ENCODE results near the gene PARP3.

The PARP3 gene

DNA sequence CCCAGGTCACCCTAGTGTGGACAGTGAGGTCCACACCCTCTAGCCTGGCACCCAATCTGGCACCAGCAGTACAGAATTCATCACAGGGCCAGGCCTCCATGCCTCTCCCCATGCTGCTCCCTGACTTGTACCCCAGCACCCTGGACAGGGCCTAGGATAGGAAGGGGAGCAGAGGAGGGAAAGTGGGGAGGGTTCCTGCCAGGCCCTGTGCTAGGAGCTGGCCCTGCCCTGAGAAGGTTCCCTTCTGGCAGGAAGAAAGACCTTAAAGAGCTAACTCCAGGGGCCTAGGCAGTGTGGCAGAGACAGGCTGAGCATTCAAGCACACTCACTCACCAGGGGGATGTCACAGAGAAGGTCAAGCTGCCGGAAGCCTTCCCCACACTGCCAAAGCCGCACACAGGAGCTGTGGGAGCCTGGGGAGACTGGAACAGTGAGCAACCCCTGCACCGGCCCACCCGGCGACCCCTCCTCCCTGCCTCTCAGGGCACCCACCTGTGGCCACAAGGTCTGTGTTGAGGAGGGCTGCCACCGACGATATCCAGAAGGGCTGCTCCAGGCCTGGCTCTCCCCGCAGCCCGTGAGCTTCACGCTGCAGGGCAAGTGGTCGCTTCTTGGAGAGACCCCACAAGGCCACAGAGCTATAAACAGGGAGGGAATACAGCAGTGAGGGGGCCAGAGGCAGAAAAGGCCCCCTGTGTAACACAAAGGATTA lies 7.9 kb upstream of the PARP3 start:
- no peak for DNase-seq

- DNase-seq, result no peak
These were observed 6.9 kb upstream of the PARP3 start for GRCh38 chr3:51934991-51935885.

DNA sequence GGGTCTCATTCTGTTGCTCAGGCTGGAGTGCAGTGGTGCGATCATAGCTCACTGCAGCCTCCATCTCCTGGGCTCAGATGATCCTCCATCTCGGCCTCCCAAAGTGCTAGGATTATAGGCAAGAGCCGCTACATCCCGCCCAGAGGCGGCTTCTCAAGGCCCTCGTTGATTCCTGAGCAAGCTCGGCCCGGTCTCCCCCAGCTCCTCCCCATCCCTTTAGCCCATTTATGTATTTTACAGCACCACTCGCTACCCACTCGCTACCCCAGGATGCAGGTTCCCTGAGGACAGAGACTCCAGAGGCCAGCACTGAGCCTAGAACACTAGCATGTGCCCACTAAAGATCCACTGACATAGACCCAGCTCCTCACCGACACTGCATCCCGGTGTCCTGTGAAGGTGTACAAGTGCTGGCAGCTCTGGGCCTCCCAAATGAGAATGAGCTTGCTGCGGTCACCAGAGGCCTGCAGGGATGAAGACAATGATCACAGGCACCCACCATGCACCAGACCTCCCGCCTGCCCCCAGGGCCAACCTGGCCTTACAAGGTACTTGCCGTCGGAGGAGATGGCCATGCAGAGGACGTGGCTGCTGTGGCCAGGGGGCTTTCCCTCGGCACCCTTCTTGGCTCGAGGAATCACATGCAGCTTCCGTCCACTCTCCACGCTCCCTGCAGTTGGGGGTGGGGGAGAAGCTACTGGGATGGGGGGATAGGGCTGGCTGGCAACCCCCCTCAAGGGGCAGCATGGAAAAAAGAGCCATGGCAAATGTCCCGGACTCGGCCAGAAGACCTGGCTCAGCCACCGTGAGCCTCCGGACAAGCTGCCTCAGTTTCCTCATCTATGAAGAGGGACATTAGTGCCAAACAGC lies 6.0 kb upstream of the PARP3 start:
- DNase-seq, result no peak

GRCh38 chr3:51937014-51937413 lies 5.1 kb upstream of the PARP3 start:
- DNase-seq, result no peak

DNA sequence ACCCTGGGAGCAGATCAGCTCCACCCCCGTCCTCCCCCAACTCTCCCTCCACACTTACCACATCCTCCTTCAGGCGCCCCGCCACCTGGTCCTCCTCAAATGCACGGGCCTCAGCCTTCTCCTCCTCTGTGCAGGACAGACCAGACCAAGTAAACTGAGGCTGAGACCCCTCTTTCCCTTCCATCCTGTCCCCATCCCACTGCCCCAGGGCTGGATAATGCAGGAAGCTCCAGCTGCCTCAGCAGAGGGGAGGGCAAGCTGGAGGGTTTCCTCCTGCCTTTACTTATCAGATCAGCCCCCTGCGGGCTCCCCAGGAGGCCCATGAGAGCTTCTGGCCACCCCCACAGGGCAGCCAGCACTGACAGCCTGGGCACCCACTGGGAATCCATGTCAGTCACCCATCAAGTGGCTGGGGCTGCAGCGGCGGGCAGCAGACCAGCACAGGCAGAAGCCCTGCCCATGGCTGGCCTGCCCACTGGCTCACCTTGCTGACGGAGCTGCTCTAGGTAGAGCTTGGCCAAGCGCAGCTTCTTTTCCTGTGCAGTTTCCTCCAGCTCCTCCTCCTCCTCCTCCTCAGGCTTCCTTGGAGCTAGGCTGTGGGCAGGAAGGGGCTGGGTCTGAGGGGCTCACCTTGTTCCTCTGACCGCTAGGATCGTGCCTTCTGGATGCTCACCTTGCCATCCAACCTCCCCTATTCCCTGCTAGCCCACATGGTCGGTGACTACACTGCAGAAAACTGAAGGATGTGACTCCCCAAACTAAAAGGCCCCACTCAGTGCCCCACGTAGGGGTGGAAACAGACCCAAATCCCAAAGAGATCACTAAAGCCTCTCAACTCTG lies 4.3 kb upstream of the PARP3 start:
- no peak for DNase-seq

DNA sequence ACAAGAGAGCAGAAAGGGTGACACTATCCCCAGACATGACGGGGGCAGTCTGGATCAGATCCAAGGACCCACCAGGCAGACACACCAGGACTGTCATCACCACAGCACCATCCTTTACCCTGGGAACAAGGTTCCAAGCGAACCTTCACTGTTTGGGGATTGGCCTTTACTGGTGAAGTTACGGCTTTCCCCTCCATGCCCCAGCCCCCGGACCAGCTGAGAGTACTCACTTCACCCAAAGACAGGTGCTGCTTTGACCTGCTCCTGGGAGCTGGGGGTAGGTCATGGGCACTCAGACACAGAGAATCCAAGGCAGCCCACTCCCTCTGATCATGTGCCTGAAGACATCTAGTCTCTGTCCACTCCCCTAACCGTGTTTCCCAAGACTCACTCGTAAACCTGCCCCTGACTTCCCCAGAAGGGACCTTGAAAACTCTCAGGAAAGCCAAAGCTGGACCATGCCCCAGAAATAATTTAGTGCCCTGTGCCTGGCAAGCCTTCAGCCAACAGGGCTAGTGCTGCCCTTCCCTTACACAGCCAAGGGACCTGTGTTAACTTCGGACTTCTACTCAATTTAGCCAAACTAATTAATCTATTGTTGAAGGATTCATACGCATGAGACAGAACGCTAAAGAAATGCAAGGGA lies 3.3 kb upstream of the PARP3 start:
- DNase-seq, result no peak

- DNase-seq, result no peak
These were observed 1.3 kb upstream of the PARP3 start for GRCh38 chr3:51940648-51941462.

GRCh38 chr3:51941463-51941797 lies 733 bp upstream of the PARP3 start:
- DNase-seq, result no peak

- no peak for DNase-seq
These were observed 664 bp downstream of the PARP3 start for GRCh38 chr3:51942603-51943450.

DNA sequence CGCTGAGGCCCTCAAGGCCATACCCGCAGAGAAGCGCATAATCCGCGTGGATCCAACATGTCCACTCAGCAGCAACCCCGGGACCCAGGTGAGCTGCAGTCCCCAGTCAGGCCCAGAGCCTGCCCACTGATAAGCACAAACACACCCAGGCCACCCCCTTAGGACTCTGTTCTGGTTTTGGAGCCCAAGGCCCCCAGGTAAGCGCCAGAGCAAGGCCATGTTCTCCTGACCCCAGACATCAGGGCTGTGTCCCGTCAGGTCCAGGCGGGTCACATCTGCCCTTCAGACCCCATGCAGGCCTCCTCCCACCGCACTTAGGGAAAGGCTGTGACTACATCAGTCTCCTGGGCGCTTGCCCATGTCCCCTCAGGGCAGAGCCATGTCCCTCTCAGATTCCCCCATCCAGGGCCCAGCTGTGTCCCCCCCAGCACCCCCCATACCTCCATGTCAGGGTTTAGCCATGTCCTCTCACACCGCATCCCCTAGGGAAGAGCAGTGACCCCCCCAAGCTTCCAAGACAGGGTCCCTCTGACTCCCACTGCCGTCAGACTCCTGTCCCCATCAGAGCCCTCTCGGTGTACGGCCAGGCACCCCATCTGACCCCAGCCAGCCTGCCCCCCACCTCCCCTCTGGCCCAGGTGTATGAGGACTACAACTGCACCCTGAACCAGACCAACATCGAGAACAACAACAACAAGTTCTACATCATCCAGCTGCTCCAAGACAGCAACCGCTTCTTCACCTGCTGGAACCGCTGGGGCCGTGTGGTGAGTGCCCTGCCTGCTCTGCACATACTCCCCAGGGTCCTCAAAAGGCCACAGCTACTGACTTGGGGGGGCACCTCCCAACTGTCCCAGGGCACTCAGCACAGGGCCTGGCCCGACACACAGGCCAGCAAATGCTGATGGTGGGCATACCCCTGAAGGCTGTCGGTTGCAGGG lies 1.6 kb downstream of the PARP3 start:
- DNase-seq, result no peak

DNA sequence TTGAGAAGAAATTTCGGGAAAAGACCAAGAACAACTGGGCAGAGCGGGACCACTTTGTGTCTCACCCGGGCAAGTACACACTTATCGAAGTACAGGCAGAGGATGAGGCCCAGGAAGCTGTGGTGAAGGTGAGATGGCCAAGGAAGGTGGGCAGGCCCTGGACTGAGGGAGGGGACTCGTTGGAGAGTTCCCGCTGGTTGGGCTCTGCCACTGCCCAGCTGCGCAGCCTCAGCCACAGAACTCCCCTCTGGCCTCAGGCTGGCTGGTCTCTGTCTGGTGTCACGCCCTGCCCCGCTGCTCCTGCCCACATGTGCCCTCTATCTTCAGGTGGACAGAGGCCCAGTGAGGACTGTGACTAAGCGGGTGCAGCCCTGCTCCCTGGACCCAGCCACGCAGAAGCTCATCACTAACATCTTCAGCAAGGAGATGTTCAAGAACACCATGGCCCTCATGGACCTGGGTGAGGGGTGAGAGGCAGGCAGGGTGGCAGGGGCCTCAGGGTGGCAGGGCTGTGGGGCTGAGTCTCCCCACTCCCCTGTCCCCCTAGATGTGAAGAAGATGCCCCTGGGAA lies 2.4 kb downstream of the PARP3 start:
- DNase-seq, result no peak

DNA sequence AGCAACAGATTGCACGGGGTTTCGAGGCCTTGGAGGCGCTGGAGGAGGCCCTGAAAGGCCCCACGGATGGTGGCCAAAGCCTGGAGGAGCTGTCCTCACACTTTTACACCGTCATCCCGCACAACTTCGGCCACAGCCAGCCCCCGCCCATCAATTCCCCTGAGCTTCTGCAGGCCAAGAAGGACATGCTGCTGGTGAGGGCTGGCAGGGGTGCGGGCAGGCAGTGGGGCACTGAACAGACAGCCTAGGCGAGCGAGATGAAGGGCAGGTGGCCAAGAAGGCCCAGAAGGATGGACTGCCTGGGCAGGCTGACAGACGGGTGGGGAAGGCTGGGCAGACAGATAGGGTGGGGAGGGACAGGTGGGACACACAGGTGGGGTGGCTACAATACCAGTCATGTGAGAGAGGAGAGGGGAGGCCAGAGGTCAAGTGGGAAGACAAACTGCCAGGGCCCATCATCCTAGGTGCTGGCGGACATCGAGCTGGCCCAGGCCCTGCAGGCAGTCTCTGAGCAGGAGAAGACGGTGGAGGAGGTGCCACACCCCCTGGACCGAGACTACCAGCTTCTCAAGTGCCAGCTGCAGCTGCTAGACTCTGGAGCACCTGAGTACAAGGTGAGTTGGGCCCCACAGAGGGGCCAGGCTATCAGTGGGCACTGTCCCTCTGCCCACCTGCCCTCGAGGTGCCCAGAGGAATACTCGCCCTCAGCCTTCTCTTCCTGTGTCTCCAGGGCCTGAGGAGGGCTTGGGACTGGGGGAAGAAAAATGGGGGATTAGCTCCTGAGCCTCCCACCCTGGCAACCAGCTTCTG lies 3.1 kb downstream of the PARP3 start:
- no peak for DNase-seq

GRCh38 chr3:51945926-51946705 lies 4.0 kb downstream of the PARP3 start:
- DNase-seq, result no peak

GRCh38 chr3:51946796-51947195 lies 4.6 kb downstream of the PARP3 start:
- DNase-seq, result no peak

GRCh38 chr3:51947215-51947900 lies 5.2 kb downstream of the PARP3 start:
- no peak for DNase-seq

DNA sequence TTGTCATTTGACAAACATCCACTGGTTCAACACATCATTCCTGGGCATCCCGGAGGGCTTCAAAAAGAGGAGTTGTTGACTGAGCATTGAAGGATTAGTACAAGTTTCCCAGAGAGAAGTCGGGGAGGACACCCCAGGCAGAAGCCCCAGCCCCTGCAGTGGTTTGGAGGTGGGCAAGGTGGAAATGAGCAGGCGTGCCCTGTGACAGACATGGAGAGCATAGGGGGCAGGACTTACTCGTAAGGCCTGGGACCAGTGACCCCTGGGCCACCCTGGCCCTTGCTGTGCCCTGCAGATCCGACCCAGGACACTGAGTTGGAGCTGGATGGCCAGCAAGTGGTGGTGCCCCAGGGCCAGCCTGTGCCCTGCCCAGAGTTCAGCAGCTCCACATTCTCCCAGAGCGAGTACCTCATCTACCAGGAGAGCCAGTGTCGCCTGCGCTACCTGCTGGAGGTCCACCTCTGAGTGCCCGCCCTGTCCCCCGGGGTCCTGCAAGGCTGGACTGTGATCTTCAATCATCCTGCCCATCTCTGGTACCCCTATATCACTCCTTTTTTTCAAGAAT lies 5.9 kb downstream of the PARP3 start:
- DNase-seq, result no peak
